Activated CD4-positive, alpha-beta memory T cell treated with anti-CD3 and anti-CD28 coated beads, Interleukin-2, amount 10 ng/mL, durations not matched to agents 7 days and 5 days (primary cell): Measurements from ENCODE around the gene PHLDA1. TPM values are rescaled to one million over a fixed set of nuclear protein-coding genes. Genes with fewer than 3 reads are reported as not detected.

ENCODE experiments used
- CTCF ChIA-PET: fragments of 350-600 bp; sonication (Branson Sonifier 250); formaldehyde crosslinking; loops from one replicate; lab custom pipeline; 2021; ENCODE audit warnings: antibody characterized with exemption, inconsistent platforms; lab: Charles Lee
- POLR2A ChIA-PET: fragments of 350-600 bp; sonication (Branson Sonifier 250); formaldehyde crosslinking; loops from one replicate; lab custom pipeline; 2021; ENCODE audit warnings: antibody characterized with exemption; lab: Charles Lee
- DNase-seq: peaks from one replicate; pipeline ENCODE4 v3.0.0-alpha.2; 2020
- H3K27ac Mint-ChIP-seq: one replicate; pipeline ENCODE4 v1.8.0; 2021; ENCODE audit warnings: mild to moderate bottlenecking, mixed read lengths
- H3K27me3 Mint-ChIP-seq: one replicate; pipeline ENCODE4 v1.8.0; 2021; ENCODE audit warnings: mixed read lengths
- H3K36me3 Mint-ChIP-seq: one replicate; pipeline ENCODE4 v1.8.0; 2021; ENCODE audit warnings: low read depth, mixed read lengths
- H3K4me1 Mint-ChIP-seq: one replicate; pipeline ENCODE4 v1.8.0; 2021; ENCODE audit warnings: mixed read lengths
- H3K4me3 Mint-ChIP-seq: one replicate; pipeline ENCODE4 v1.8.0; 2021; ENCODE audit warnings: mild to moderate bottlenecking, mixed read lengths
- H3K9me3 Mint-ChIP-seq: one replicate; pipeline ENCODE4 v1.8.0; 2021; ENCODE audit warnings: mixed read lengths
- total RNA-seq, 2 experiments: library from RNA; stranded (reverse); gene quantifications; one replicate each; pipeline ENCODE4 v1.2.3, GENCODE V29; 2021

PHLDA1 gene
- total RNA-seq, 2 experiments from 2014 or later, result 42.8 TPM

DNA sequence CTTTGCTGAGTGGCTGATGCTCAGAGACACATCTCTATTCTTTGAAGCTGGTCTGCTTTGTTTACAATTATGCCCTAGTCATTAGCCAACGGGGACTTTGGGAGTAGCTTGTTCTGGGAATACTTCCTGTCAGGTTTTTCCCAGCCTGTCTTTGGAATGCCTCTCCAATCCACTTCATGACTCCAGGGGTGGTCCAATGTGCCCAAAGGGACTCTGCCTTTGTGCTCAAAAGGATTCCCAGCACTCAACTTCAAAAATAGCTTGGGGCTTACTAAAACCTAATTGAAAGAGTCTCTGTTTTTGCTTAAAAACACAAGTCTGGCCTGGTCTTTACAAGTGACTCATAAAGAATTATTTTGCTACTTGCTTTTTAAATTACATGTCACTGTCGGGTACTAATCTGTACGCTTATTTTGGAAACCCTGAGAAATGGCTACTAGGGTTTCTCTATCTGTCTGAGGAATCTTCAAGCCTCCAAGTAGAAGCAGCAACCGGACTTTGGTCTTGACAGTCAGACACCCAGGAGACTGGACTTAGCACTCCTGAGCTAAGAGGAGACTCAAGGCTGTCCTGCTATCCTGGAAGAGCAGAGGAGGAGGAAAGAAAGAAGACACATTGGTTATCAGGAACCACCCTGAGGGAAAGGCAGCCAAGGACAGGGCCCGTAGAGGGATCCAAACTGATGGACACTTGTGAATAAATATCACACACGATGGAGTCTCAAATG, 20.7 kb downstream of the PHLDA1 start:
- peaks cover 3% of the 10 kb centered on the region for H3K36me3 Mint-ChIP-seq
- H3K27ac Mint-ChIP-seq, result no peak overlapping the region
- ChIA-PET CTCF (no interaction called here), POLR2A (interaction anchor here (1.8 kb wide), 1 partner anchor 10 kb away, joined by 6 read pairs; no protein-coding TSS in a partner anchor)
- no peak overlapping the region for H3K4me3 Mint-ChIP-seq
- peaks cover 13% of the 10 kb centered on the region for H3K4me1 Mint-ChIP-seq
- no peak for DNase-seq
- H3K9me3 Mint-ChIP-seq, result no peaks in the 10 kb centered on the region
- H3K27me3 Mint-ChIP-seq, result peaks cover 4% of the 10 kb centered on the region

DNA sequence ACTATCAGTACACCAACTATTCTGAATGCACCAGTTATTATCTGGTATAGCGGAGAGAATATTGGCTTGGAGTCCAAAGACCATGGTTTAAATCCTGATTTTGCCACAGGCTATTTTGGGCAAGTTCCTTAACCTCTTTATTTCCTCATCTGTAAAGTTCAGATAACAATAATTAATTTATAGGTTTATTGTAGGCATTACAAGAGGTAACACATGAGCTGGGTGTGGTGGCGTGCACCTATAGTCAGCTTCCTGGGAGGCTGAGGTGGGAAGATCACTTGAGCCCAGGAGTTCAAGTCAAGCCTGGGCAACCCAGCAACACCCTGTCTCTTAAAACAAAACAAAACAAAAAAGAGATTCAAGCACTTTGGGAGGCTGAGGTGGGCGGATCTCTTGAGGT, 23.1 kb downstream of the PHLDA1 start:
- peaks cover 7% of the 10 kb centered on the region for H3K9me3 Mint-ChIP-seq

DNA sequence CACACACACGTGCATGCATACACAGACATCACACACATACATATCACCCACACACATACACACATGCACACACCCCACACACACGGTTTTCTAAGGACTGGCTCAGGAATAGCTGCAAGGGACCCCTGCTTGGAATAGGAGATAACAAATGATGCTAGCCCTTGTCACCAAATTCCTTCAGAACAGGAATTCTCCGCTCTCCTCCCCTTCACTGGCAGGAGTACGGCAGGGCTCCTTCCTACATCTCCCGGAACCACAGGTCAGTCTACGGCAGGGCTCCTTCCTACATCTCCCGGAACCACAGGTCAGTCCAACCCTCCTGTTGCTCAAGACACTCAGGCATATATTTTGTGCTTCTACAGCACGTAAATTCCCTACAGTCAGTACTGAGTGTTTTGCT, 23.9 kb downstream of the PHLDA1 start:
- peaks cover 8% of the 10 kb centered on the region for H3K36me3 Mint-ChIP-seq
- no peaks in the 10 kb centered on the region for H3K4me1 Mint-ChIP-seq
- peaks cover 7% of the 10 kb centered on the region for H3K9me3 Mint-ChIP-seq
- no peak for DNase-seq
- H3K27ac Mint-ChIP-seq, result no peak overlapping the region
- peaks cover 4% of the 10 kb centered on the region for H3K27me3 Mint-ChIP-seq
- ChIA-PET CTCF (no interaction called here), POLR2A (no interaction called here)
- H3K4me3 Mint-ChIP-seq, result no peak overlapping the region

More for the DNA sequence above, 23.1 kb downstream of the PHLDA1 start:
- Mint-ChIP-seq H3K36me3 (peaks cover 8% of the 10 kb centered on the region), H3K27me3 (peaks cover 4% of the 10 kb centered on the region), H3K4me3 (no peak overlapping the region), H3K27ac (no peak overlapping the region), H3K4me1 (no peaks in the 10 kb centered on the region)
- ChIA-PET POLR2A (no interaction called here), CTCF (interaction anchor here (0.7 kb wide), 1 partner anchor 40 kb away, joined by 6 read pairs; no protein-coding TSS in a partner anchor)
- no peak for DNase-seq

DNA sequence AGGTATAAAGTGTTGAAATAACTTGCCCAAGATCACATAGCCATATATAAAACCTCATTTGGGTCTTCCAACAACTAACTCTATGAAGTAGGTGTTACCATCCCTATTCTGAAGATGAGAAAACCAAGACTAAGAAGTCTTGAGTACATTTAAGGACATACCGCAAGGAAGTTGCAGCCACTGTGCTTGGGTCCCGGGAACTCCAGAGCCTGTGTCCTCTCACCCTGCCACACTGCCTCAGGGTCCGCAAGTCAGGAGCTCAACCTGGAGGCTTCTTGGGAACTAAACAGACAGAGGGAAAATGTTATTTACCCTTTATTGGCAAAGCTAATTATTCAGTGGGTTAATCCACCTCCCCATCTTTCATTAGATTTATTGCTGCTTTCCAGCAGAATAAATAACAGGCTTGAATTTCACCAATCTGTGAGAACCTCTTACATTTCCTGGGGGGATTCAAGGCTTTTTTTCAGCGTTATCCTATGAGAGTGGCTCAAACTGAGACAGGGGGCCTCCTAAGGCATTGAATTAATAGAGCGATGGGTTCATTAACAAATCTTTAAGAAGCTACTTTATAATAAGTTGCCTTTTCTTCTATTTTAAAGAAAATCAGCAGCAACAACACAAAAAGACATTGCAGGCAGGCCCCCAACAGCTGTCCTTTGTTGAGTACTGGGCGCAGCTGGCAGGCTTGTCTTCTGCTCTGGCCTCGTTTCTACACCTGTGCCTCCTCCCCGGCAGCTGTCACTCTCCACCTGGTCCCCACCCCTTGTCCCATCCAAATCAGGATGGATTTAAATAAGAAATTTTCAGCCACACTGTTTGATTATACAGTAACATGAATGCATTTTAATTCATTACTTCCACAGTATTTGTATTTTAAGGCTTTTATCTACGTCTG, 25.3 kb downstream of the PHLDA1 start:
- Mint-ChIP-seq H3K36me3 (peaks cover 4% of the 10 kb centered on the region), H3K27me3 (peaks cover 4% of the 10 kb centered on the region), H3K4me1 (no peaks in the 10 kb centered on the region), H3K4me3 (no peak overlapping the region), H3K27ac (no peak overlapping the region), H3K9me3 (peaks cover 7% of the 10 kb centered on the region)
- no peak for DNase-seq
- ChIA-PET POLR2A (no interaction called here), CTCF (no interaction called here)

DNA sequence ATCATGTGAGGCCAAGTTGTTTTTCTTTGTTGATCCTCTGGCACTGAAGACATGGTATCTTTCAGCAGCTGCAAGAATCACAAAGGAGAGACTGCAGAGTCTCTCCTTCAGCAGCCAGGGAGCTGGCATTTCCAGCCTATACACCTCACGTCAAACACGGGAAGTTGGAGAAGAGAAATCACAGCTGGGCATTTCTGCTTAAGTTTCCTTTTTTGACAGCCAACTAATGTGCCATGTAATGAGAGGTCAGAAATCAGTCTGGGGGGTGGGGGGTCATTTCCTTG, 28.3 kb downstream of the PHLDA1 start:
- Mint-ChIP-seq H3K9me3 (peaks cover 7% of the 10 kb centered on the region), H3K36me3 (peaks cover 4% of the 10 kb centered on the region), H3K4me1 (peaks cover 2% of the 10 kb centered on the region), H3K27ac (no peak overlapping the region), H3K27me3 (peaks cover 4% of the 10 kb centered on the region), H3K4me3 (no peak overlapping the region)
- CTCF ChIA-PET, result interaction anchor here (1.0 to 1.3 kb wide), 3 partner anchors 13 to 518 kb away, joined by 3 to 4 read pairs (median 3); no protein-coding TSS in a partner anchor
- POLR2A ChIA-PET, result interaction anchor here (1.1 kb wide), 1 partner anchor 492 kb away, joined by 4 read pairs; the partner anchor contains the start of gene KRR1
- no peak for DNase-seq

DNA sequence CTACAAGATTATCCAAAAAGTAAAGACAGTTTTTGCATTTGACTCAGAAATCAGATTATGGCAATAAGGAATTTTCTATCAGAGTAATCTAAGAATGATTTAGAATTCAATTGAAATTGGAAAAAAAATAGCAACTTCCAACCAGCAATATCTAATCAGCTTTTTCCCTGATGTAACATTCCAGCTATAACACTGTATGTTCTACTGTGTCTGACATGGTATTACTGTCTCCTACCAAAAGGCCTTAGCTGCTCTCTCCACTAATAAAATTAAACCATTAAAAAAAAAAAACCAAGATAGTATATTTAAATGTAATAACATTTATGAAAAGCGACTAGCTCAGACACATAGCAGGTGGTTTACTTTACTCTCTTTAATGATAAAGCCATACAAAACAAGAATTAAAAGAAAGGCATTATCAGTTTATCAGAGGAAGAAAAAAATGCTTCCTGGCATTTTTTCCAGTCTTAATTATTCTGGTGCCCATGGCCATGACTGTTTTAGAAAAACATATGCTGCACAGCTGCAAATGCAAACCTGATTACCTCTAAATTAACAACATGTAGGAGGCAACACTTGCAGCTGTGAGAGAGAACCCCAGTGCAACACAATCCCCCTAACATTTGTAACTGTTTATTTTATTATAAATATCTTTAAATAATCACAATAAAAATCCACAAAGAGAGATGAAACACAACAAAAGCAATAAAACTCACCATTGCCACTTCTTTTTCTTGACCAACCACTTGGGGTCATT, 28.8 kb downstream of the PHLDA1 start:
- POLR2A ChIA-PET, result interaction anchor here (1.1 kb wide), 2 partner anchors 18 to 491 kb away, joined by 4 to 5 read pairs; partner anchors contain the start of gene KRR1
- CTCF ChIA-PET, result interaction anchor here (1.0 to 1.3 kb wide), 2 partner anchors 12 to 28 kb away, joined by 3 to 4 read pairs; no protein-coding TSS in a partner anchor
- peaks cover 4% of the 10 kb centered on the region for H3K4me1 Mint-ChIP-seq

DNA sequence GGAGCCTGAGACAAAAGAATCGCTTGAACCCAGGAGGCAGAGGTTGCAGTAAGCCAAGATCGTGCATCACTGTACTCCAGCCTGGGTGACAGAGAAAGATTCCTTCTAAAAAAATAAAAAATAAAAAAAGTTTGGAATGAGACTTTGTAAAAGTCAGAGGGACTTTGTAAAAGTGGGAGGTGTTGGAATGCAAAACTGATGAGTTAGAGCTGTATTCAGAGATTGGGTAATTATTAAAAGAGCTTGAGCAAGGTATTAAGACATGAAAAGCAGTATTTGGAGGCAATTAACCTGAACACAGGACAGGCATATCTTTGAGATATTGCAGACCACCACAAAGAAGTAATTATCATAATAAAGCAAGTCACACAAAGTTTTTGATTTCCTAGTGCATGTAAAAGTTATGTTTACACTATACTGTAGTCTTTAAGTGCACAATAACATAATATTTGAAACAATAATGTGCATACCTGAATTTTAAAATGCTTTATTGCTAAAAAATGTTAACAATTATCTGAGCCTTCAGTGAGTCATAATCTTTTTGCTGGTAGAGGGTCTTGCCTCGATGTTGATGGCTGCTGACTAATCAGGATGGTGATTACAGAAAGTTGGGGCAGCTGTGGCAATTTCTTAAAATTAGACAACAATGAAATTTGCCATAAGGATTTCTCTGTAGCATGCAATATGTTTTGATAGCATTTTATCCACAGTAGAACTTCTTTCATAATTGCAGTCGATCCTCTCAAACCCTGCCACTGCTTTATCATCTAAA, 33.1 kb downstream of the PHLDA1 start:
- H3K9me3 Mint-ChIP-seq, result no peaks in the 10 kb centered on the region
- H3K4me3 Mint-ChIP-seq, result no peak overlapping the region
- no peak overlapping the region for H3K27ac Mint-ChIP-seq
- H3K4me1 Mint-ChIP-seq, result peaks cover 28% of the 10 kb centered on the region
- ChIA-PET CTCF (no interaction called here), POLR2A (no interaction called here)
- no peaks in the 10 kb centered on the region for H3K36me3 Mint-ChIP-seq
- no peak for DNase-seq
- no peaks in the 10 kb centered on the region for H3K27me3 Mint-ChIP-seq

More for the DNA sequence above, 28.8 kb downstream of the PHLDA1 start:
- Mint-ChIP-seq H3K9me3 (peaks cover 7% of the 10 kb centered on the region), H3K27ac (no peak overlapping the region), H3K4me3 (no peak overlapping the region), H3K27me3 (peaks cover 4% of the 10 kb centered on the region), H3K36me3 (peaks cover 4% of the 10 kb centered on the region)
- DNase-seq, result no peak

DNA sequence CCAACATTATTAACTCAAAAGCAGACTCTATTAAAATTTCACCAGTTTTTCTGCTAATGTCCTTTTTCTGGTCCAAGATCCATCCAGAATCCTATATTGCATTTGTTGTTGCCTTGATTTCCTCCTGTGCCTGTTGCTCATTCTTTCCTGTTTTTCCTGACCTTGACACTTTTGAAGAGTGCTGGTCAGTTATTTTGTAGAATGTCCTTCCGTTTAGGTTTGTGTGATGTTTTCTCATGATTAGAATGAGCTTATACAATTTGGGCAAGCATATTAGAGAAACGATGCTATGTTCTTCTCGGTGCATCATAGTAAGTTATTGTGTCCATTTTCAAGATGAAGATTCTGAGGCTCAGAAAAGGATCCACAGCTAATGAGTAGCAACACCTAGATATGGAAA, 33.9 kb downstream of the PHLDA1 start:
- Mint-ChIP-seq H3K27ac (no peak overlapping the region), H3K36me3 (no peaks in the 10 kb centered on the region), H3K4me1 (peaks cover 31% of the 10 kb centered on the region), H3K9me3 (no peaks in the 10 kb centered on the region), H3K27me3 (no peaks in the 10 kb centered on the region), H3K4me3 (no peak overlapping the region)
- POLR2A ChIA-PET, result no interaction called here
- no peak for DNase-seq
- CTCF ChIA-PET, result no interaction called here

DNA sequence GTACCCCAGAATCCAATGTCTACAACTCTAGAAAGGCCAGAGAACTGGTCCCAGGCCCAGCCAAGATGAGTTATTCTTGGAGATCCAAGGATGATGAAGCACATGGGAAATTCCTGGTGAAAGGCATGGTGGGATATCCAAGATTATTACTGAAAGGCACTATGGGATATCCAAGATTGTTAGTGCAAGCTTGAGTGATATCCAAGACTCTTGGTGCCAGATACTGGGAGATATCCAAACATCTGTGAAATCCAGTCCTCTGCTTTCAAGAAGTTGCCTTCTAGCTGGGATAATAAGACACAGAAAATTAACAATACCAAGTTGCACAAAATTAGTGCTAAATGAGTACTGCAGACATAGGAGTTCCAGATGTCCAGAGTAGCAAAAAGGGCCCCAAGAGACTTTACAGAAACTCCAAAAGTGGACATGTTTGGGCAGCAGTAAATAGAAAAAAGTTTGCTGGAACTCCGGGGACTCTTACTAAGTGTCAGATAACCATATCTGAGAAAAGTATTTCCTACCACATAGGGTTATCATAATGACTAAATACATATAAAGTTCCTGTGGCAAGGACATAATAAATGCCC, 34.6 kb downstream of the PHLDA1 start:
- no peak overlapping the region for H3K4me3 Mint-ChIP-seq
- H3K9me3 Mint-ChIP-seq, result no peaks in the 10 kb centered on the region
- no peaks in the 10 kb centered on the region for H3K36me3 Mint-ChIP-seq
- CTCF ChIA-PET, result interaction anchor here (1.1 kb wide), 1 partner anchor 23 kb away, joined by 6 read pairs; no protein-coding TSS in a partner anchor
- no peaks in the 10 kb centered on the region for H3K27me3 Mint-ChIP-seq
- no peak overlapping the region for H3K27ac Mint-ChIP-seq
- DNase-seq, result no peak
- POLR2A ChIA-PET, result interaction anchor here (1.3 kb wide), 1 partner anchor 18 kb away, joined by 5 read pairs; no protein-coding TSS in a partner anchor
- peaks cover 32% of the 10 kb centered on the region for H3K4me1 Mint-ChIP-seq

DNA sequence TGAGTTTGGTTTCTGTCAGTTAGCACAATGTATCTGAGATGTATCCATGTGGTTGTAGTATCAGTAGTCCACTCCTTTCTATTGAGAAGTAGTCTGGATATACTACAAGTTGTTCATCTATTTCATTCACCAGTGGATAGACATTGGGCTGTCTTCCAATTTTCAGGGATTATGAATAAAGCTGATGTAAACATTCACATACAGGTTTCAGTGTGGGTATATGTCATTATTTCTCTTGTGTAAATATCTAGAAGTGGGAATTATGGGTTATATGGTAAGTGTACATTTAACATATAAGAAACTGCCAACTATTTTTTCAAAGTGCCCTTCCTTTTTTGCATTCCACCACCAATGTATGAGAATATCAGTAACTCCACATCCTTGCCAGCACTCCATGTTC, 35.9 kb downstream of the PHLDA1 start:
- no peaks in the 10 kb centered on the region for H3K36me3 Mint-ChIP-seq
- no peak for DNase-seq
- no peak overlapping the region for H3K4me3 Mint-ChIP-seq
- peaks cover 39% of the 10 kb centered on the region for H3K4me1 Mint-ChIP-seq
- ChIA-PET POLR2A (interaction anchor here (1.3 to 1.7 kb wide), 2 partner anchors 16 to 20 kb away, joined by 4 to 5 read pairs; no protein-coding TSS in a partner anchor), CTCF (interaction anchor here (0.7 to 1.1 kb wide), 2 partner anchors 24 to 147 kb away, joined by 3 to 6 read pairs; no protein-coding TSS in a partner anchor)
- H3K27ac Mint-ChIP-seq, result no peak overlapping the region
- H3K9me3 Mint-ChIP-seq, result no peaks in the 10 kb centered on the region
- no peaks in the 10 kb centered on the region for H3K27me3 Mint-ChIP-seq

DNA sequence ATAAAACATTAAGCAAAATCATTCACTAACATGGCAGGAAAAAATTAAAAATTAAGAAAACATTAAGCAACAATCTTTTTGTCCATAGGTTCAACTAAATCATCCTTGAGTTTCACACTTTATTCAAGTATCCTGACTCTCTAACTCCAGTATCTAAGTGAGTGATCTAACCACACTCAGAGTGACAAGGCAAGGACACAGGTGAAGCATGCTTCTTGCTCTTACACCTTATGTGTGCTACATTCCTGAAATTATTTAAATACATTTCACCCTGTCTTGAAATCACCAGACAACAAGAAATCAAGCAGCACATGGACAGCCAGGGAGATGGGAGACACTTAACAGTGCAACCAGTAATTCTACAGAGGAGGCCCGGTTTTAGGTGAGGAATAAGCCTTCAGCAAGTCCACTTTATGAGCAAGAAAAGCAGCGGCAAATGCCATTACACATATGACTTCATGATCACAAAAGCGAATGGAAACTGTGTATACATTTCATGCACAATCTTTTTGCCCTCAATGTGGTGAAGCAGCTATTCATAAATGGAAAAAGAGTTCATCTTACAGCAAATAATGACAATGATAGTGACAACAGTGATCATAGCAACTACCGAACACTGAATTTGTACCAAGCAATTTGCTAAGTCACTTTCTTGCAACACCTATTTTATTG, 37.4 kb downstream of the PHLDA1 start:
- peaks cover under 1% of the 10 kb centered on the region for H3K9me3 Mint-ChIP-seq
- CTCF ChIA-PET, result no interaction called here
- POLR2A ChIA-PET, result interaction anchor here (1.7 kb wide), 1 partner anchor 15 kb away, joined by 4 read pairs; no protein-coding TSS in a partner anchor
- H3K36me3 Mint-ChIP-seq, result peaks cover 8% of the 10 kb centered on the region
- H3K27ac Mint-ChIP-seq, result no peak overlapping the region
- H3K27me3 Mint-ChIP-seq, result no peaks in the 10 kb centered on the region
- DNase-seq, result no peak
- H3K4me3 Mint-ChIP-seq, result no peak overlapping the region
- H3K4me1 Mint-ChIP-seq, result peaks cover 42% of the 10 kb centered on the region
